HepG2 (cell line): ENCODE measurements around the gene RGS11. TPM values are rescaled to one million over a fixed set of nuclear protein-coding genes. Genes with fewer than 3 reads are reported as not detected.
A peak's percentile ranks its signal among the peaks of the same experiment; 100 is the strongest.

Experiments
- GATAD1 ChIP-seq: IDR thresholded peaks from 2 replicates; pipeline ENCODE4 v1.6.1; 2016; ENCODE audit warnings: missing genetic modification reagents, missing compliant biosample characterization
- GFI1 ChIP-seq: sonication (generic); formaldehyde crosslinking; IDR thresholded peaks from 2 replicates; pipeline ENCODE4 v1.5.0; 2020; ENCODE audit warnings: missing genetic modification reagents, mild to moderate bottlenecking, borderline replicate concordance
- MED1 ChIP-seq: sonication (generic); formaldehyde crosslinking; IDR thresholded peaks from 2 replicates; pipeline ENCODE4 v1.4.0; 2020; ENCODE audit warnings: missing genetic modification reagents
- MYC ChIP-seq: sonication (generic); formaldehyde crosslinking; IDR thresholded peaks from 2 replicates; pipeline ENCODE4 v1.9.0; 2021; ENCODE audit warnings: missing genetic modification reagents, borderline replicate concordance
- NAIF1 ChIP-seq: sonication (generic); formaldehyde crosslinking; IDR thresholded peaks from 2 replicates; pipeline ENCODE4 v1.5.0; 2020; ENCODE audit warnings: mild to moderate bottlenecking, missing genetic modification reagents, borderline replicate concordance
- NCOR1 ChIP-seq: fragments of 200-600 bp; sonication (generic); IDR thresholded peaks from 2 replicates; pipeline ENCODE4 v1.7.0; 2017; ENCODE audit warnings: antibody characterized with exemption, low read length, borderline replicate concordance
- NRL ChIP-seq: sonication (generic); formaldehyde crosslinking; IDR thresholded peaks from 2 replicates; pipeline ENCODE4 v1.5.0; 2020; ENCODE audit warnings: missing genetic modification reagents, mild to moderate bottlenecking, moderate library complexity, borderline replicate concordance
- PITX1 ChIP-seq: sonication (generic); formaldehyde crosslinking; IDR thresholded peaks from 2 replicates; pipeline ENCODE4 v1.5.1; 2020; ENCODE audit warnings: mild to moderate bottlenecking, missing genetic modification reagents
- TBX2 ChIP-seq: sonication (generic); formaldehyde crosslinking; IDR thresholded peaks from 2 replicates; pipeline ENCODE4 v1.5.0; 2020; ENCODE audit warnings: missing genetic modification reagents, mild to moderate bottlenecking, borderline replicate concordance
- TP53 ChIP-seq: sonication (generic); formaldehyde crosslinking; conservative IDR thresholded peaks from 2 replicates; pipeline ENCODE4 v1.4.0; 2020; ENCODE audit warnings: missing genetic modification reagents
- ZBTB42 ChIP-seq: sonication (generic); formaldehyde crosslinking; IDR thresholded peaks from 2 replicates; pipeline ENCODE4 v1.5.0; 2020; ENCODE audit warnings: mild to moderate bottlenecking, missing genetic modification reagents
- ZFP82 ChIP-seq: sonication (generic); formaldehyde crosslinking; IDR thresholded peaks from 2 replicates; pipeline ENCODE4 v1.5.1; 2020; ENCODE audit warnings: mild to moderate bottlenecking, missing genetic modification reagents, borderline replicate concordance
- ZNF572 ChIP-seq: sonication (generic); formaldehyde crosslinking; IDR thresholded peaks from 2 replicates; pipeline ENCODE4 v1.5.1; 2020; ENCODE audit warnings: mild to moderate bottlenecking, missing genetic modification reagents
- ZNF737 ChIP-seq: sonication (generic); formaldehyde crosslinking; IDR thresholded peaks from 2 replicates; pipeline ENCODE4 v1.5.0; 2020; ENCODE audit warnings: missing genetic modification reagents, mild to moderate bottlenecking, borderline replicate concordance
- ZNF775 ChIP-seq: sonication (generic); formaldehyde crosslinking; IDR thresholded peaks from 2 replicates; pipeline ENCODE4 v1.4.0; 2020; ENCODE audit warnings: missing genetic modification reagents, mild to moderate bottlenecking, moderate library complexity, borderline replicate concordance
- ZSCAN21 ChIP-seq: sonication (generic); formaldehyde crosslinking; IDR thresholded peaks from 2 replicates; pipeline ENCODE4 v1.8.0; 2022; ENCODE audit warnings: mild to moderate bottlenecking, missing genetic modification reagents, moderate library complexity, borderline replicate concordance
- polyA plus RNA-seq, 8 experiments: library from polyadenylated mRNA; depleted of rRNA in 3 of 8; stranded (reverse) in 7 of 8; unstranded in 1 of 8; fragments of >200 nt; fragmentation: Illumina TruSeq in 4 of 8; extraction: Trizol in 4 of 8; gene quantifications; 2 replicates each; pipeline versions ENCODE4 v1.2.1 to v1.2.3, GENCODE V29; 2011 to 2016; ENCODE audit warnings: low read depth in 4 of 8, missing spikeins in 1 of 8, mixed read lengths in 1 of 8; ENCODE audit not compliant: insufficient read depth in 1 of 8
- total RNA-seq, 5 experiments: library from RNA; depleted of rRNA; stranded (reverse); fragments of >200 nt; fragmentation: Illumina TruSeq; extraction: Trizol; gene quantifications; 2 replicates each; pipeline ENCODE4 v1.2.3, GENCODE V29; 2016; ENCODE audit warnings: low read depth in 1 of 5
- TF ChIP-seq, protein P1 (sequence below): sonication (generic); formaldehyde crosslinking; IDR thresholded peaks from 2 replicates; pipeline ENCODE4 v1.4.0; 2020; ENCODE audit warnings: mild to moderate bottlenecking, missing genetic modification reagents
- TF ChIP-seq, protein P2 (sequence below): IDR thresholded peaks from 2 replicates; pipeline ENCODE4 v1.6.1; 2016; ENCODE audit warnings: missing compliant biosample characterization, missing genetic modification reagents, borderline replicate concordance
- TF ChIP-seq, protein P3 (sequence below): sonication (generic); formaldehyde crosslinking; IDR thresholded peaks from 2 replicates; pipeline ENCODE4 v1.5.0; 2020; ENCODE audit warnings: missing genetic modification reagents, mild to moderate bottlenecking, borderline replicate concordance
- TF ChIP-seq, protein P4 (sequence below): sonication (generic); formaldehyde crosslinking; conservative IDR thresholded peaks from 2 replicates; pipeline ENCODE4 v1.4.0; 2020; ENCODE audit warnings: missing genetic modification reagents
- TF ChIP-seq, protein P5 (sequence below): sonication (generic); formaldehyde crosslinking; IDR thresholded peaks from 2 replicates; pipeline ENCODE4 v1.4.0; 2020; ENCODE audit warnings: missing genetic modification reagents
- TF ChIP-seq, protein P6 (sequence below): sonication (generic); formaldehyde crosslinking; IDR thresholded peaks from 2 replicates; pipeline ENCODE4 v1.5.0; 2020; ENCODE audit warnings: missing genetic modification reagents

Gene RGS11
- total and polyA plus RNA-seq, 2 of the 13 experiments (the other 11 are each of a cell fraction or from before 2014, with no cell fraction given) = 0.11 TPM; not detected in 1

DNA sequence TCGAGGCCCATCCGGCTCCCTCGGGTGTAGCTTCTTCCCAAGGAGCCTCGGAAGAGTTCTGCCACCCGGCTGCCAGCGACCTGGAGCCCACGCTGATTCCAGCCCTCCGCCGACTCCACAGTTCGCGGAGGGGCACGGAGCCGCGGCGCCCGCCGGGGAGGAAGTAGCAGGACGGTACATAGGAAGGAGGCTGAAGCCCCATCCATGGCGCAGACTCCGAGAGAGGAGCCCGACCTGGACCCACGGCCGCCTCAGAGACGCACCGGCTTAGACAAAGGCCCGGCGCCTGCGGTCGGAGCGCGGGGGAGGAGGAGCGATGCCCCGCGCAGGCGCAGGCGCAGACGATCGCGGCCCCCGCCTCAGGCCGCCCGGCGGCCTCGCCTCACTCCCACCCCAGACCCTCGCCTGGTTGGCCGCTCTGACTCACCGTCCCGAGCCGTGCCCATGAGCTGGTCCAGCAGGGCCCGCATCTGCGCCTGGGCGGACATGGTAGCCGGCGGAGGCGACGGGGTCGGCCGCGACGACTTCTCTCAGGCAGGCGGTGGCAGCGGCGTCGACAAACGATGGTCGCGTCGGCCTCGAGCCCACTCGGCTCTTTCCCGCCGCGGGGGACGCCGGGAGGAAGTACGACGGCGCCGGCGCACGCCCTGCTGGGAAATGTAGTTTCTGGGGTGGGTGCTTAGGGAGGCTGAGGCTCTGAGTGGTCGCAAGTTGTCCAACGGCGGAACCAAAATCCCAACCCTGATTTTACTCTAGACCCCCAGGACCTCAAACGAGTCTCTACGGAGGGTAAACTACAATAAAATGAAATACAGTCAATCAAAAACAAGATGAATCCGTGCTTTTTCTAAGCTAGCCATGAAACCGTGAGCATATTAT lies 46.7 kb downstream of the RGS11 start, which contains the start of gene LUC7L (continued):
- TF ChIP-seq ZSCAN21 (CRISPR knock-in tag) (peak; percentile 96), ZNF737 (CRISPR knock-in tag) (no peak), ZBTB42 (peak; percentile 91), TP53 (CRISPR knock-in tag) (peak; percentile 85; the same call in 1 of the 2 replicates), GFI1 (CRISPR knock-in tag) (peak; percentile 87; the same call in 1 of the 2 replicates), NCOR1 (no peak), PITX1 (CRISPR knock-in tag) (peak; percentile 84), GATAD1 (peak; percentile 93), ZNF775 (CRISPR knock-in tag) (no peak), ZNF572 (CRISPR knock-in tag) (peak; percentile 87), TBX2 (CRISPR knock-in tag) (peak; percentile 85), NRL (CRISPR knock-in tag) (peak; percentile 98), NAIF1 (CRISPR knock-in tag) (peak; percentile 86; the same call in 1 of the 2 replicates), MYC (peak; percentile 97), MED1 (CRISPR knock-in tag) (peak; percentile 78), ZFP82 (CRISPR knock-in tag) (peak; percentile 100)
- TF ChIP-seq, protein P1, sequence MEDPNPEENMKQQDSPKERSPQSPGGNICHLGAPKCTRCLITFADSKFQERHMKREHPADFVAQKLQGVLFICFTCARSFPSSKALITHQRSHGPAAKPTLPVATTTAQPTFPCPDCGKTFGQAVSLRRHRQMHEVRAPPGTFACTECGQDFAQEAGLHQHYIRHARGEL (CRISPR knock-in tag) = peak; percentile 94
- TF ChIP-seq, protein P2, sequence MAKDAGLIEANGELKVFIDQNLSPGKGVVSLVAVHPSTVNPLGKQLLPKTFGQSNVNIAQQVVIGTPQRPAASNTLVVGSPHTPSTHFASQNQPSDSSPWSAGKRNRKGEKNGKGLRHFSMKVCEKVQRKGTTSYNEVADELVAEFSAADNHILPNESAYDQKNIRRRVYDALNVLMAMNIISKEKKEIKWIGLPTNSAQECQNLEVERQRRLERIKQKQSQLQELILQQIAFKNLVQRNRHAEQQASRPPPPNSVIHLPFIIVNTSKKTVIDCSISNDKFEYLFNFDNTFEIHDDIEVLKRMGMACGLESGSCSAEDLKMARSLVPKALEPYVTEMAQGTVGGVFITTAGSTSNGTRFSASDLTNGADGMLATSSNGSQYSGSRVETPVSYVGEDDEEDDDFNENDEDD (CRISPR knock-in tag) = peak; percentile 97
- TF ChIP-seq, protein P3, sequence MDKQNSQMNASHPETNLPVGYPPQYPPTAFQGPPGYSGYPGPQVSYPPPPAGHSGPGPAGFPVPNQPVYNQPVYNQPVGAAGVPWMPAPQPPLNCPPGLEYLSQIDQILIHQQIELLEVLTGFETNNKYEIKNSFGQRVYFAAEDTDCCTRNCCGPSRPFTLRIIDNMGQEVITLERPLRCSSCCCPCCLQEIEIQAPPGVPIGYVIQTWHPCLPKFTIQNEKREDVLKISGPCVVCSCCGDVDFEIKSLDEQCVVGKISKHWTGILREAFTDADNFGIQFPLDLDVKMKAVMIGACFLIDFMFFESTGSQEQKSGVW (CRISPR knock-in tag) = peak; percentile 64; the same call in 1 of the 2 replicates
- TF ChIP-seq, protein P4, sequence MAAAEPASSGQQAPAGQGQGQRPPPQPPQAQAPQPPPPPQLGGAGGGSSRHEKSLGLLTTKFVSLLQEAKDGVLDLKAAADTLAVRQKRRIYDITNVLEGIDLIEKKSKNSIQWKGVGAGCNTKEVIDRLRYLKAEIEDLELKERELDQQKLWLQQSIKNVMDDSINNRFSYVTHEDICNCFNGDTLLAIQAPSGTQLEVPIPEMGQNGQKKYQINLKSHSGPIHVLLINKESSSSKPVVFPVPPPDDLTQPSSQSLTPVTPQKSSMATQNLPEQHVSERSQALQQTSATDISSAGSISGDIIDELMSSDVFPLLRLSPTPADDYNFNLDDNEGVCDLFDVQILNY = peak; percentile 85; the same call in 1 of the 2 replicates
- TF ChIP-seq, protein P5, sequence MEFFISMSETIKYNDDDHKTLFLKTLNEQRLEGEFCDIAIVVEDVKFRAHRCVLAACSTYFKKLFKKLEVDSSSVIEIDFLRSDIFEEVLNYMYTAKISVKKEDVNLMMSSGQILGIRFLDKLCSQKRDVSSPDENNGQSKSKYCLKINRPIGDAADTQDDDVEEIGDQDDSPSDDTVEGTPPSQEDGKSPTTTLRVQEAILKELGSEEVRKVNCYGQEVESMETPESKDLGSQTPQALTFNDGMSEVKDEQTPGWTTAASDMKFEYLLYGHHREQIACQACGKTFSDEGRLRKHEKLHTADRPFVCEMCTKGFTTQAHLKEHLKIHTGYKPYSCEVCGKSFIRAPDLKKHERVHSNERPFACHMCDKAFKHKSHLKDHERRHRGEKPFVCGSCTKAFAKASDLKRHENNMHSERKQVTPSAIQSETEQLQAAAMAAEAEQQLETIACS = peak; percentile 64; the same call in 1 of the 2 replicates
- TF ChIP-seq, protein P6, sequence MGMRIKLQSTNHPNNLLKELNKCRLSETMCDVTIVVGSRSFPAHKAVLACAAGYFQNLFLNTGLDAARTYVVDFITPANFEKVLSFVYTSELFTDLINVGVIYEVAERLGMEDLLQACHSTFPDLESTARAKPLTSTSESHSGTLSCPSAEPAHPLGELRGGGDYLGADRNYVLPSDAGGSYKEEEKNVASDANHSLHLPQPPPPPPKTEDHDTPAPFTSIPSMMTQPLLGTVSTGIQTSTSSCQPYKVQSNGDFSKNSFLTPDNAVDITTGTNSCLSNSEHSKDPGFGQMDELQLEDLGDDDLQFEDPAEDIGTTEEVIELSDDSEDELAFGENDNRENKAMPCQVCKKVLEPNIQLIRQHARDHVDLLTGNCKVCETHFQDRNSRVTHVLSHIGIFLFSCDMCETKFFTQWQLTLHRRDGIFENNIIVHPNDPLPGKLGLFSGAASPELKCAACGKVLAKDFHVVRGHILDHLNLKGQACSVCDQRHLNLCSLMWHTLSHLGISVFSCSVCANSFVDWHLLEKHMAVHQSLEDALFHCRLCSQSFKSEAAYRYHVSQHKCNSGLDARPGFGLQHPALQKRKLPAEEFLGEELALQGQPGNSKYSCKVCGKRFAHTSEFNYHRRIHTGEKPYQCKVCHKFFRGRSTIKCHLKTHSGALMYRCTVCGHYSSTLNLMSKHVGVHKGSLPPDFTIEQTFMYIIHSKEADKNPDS = no peak
